Stomach (tissue), 4 donors: ENCODE measurements around the gene PDLIM5.

ENCODE experiments used
- POLR2A ChIP-seq, 4 donors: fragments of 450-650 bp; IDR thresholded peaks; one replicate each; pipeline ENCODE4 v1.6.1; 2016; ENCODE audit warnings: antibody characterized with exemption in 4 of 4, control low read depth in 2 of 4, mild to moderate bottlenecking in 1 of 4, moderate library complexity in 1 of 4
- POLR2AphosphoS5 ChIP-seq, 3 donors: sonication (generic); formaldehyde crosslinking; IDR thresholded peaks; one replicate each; pipeline ENCODE4 v1.6.1; 2016; ENCODE audit warnings: antibody characterized with exemption in 3 of 3
- TF ChIP-seq, protein P1 (sequence below), 7 experiments: fragments of 450-650 bp in 4 of 7; fragments of 200-600 bp in 3 of 7; sonication (generic) in 3 of 7; IDR thresholded peaks; one replicate each; pipeline ENCODE4 v1.5.1; 2016 to 2019; ENCODE audit warnings: antibody characterized with exemption in 7 of 7, control low read depth in 2 of 7, mild to moderate bottlenecking in 1 of 7

DNA sequence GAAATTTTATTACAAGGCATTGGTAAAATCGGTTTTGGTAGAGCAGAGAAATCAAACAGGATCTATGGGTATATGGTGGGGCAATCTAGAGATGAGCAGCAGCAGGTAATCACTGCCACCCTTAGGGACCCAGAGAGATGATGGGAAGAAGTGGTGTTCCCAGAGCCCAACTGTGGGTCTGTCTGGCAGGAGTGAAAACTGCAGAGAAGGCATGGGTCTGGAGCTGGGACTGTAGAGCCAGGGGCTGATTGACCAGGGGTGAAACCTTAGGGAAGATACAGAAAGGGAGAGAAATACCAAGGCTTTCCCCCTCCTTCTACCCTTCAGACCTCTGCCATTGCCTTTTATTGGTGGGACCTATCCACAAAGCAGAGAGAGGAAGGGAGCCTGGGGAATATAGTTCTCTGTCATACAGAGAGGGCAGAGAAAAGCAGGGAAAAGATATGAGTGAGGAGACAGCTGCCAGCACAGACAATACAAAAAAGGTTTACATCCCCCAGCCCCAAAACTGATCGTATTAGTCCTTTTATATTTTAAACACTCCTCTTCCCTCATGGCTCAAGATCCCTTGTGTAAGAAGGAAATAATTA lies 28.7 kb downstream of the PDLIM5 start:
- TF ChIP-seq POLR2A (IDR thresholded peaks at IDR 0.05) (no peak), POLR2AphosphoS5 (IDR thresholded peaks at IDR 0.05) (no peak)
- TF ChIP-seq, protein P1, sequence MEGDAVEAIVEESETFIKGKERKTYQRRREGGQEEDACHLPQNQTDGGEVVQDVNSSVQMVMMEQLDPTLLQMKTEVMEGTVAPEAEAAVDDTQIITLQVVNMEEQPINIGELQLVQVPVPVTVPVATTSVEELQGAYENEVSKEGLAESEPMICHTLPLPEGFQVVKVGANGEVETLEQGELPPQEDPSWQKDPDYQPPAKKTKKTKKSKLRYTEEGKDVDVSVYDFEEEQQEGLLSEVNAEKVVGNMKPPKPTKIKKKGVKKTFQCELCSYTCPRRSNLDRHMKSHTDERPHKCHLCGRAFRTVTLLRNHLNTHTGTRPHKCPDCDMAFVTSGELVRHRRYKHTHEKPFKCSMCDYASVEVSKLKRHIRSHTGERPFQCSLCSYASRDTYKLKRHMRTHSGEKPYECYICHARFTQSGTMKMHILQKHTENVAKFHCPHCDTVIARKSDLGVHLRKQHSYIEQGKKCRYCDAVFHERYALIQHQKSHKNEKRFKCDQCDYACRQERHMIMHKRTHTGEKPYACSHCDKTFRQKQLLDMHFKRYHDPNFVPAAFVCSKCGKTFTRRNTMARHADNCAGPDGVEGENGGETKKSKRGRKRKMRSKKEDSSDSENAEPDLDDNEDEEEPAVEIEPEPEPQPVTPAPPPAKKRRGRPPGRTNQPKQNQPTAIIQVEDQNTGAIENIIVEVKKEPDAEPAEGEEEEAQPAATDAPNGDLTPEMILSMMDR (IDR thresholded peaks at IDR 0.05) = no peak
